Hematopoietic multipotent progenitor cell treated with erythropoietin and hydrocortisone succinate and interleukin-3 and kit ligand, for 15 days (in vitro differentiated cells): Measurements from ENCODE around the gene COL19A1.
A peak's percentile ranks its signal among the peaks of the same experiment; 100 is the strongest.
"Not testable (repeated sequence)": the region's sequence is repeated elsewhere in the genome, so short reads cannot be mapped to it uniquely, and the experiment has no call there.

Source experiments
- DNase-seq: peaks from one replicate; pipeline ENCODE4 v3.0.0-alpha.2; 2015; ENCODE audit warnings: low spot score

The COL19A1 gene

DNA sequence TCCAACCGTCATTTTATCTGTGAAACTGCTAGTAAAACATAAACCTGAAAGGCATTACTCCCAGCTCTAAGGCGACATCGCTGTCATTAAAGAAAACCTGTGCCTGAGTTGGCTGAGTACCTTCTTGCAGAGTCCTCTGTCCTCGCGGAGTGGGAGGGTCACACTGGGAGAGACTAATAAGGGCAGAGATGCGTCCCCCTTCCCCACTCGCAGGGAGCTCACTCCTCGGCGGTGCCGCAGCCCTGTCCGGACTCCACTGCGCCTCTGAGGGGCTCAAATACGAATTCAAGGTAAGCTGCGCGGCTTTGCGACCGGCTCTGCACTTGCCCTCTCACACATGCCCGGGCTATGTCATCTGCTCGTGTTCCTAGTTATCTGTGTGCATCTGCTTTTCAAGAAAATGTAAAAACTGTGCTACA, at the start of gene COL19A1:
Gene COL19A1 (plus strand): TSS at position 206 of the 419 bp plus-strand sequence. CDS start 13,012 bp downstream, outside the sequence.
- no peak for DNase-seq

DNA sequence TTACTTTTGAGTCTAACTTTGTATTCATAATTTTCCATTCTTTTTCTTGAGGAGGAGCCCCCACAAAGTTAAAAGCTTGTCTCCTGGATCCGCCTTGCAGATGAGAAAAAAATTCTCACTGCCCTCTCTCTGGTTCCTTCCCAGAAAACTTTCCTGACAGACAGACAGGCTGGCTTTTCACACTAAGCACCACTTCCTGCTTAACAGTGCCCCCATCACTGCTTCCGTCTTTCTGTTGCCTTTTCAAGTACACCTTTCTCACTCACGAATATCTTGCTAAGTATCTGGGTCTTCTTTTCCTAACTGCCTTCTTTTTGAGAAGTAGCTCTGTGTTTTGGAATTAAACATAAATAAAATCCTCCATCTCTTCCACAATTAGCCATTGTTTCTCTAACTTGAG, 49.8 kb upstream of the COL19A1 start:
- DNase-seq: no peak

DNA sequence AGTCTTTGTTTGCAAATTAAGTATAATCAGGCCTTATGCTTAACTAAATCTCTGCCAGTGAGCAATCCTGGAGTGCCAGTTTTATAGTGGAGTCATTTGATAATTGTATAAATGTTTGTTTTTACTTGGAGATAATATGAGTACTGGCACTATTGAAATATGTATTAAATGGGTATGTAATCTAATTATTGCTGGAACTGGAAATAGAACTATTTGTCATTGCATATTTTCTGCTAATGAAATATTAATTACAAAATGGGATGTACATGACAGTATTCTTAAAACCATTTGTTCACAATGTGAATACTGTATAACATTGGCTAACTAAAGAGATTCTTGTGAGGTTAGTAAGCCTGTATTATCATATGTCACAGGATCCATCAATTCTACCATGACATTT, 49.0 kb upstream of the COL19A1 start:
- no peak for DNase-seq

DNA sequence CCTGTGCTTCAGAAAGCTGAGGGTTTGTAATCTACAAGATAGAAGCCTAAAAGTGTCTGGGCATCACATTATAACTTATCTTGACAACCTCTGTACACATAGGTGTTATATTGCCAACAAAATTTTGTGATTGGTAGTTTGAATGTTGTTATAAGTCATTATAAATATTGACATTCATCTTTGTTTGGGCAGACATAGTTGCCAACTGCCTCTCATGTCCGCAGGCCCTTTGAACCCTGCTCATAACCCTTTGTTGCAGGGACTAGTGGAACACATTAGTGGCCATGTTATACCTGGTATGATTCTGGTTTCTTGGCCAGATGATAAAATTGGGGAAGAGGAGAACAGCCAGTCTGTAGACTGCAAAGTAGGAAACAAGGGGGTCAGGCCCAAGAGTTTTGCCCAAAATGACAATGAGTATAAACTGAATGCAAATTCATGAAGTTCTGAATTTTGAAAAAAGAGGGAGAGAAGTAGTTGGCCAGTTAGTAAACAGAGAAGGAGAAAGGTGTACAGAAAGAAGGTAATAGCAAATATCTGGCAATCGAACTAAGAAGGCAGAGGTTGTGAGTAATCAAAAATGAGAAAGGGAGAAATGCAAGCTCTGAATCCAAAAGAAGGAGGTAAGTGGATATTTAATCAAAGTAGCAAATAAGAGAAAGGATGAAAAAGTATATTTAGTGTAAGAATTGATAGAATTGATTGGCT, 48.0 kb upstream of the COL19A1 start:
- DNase-seq: no peak

DNA sequence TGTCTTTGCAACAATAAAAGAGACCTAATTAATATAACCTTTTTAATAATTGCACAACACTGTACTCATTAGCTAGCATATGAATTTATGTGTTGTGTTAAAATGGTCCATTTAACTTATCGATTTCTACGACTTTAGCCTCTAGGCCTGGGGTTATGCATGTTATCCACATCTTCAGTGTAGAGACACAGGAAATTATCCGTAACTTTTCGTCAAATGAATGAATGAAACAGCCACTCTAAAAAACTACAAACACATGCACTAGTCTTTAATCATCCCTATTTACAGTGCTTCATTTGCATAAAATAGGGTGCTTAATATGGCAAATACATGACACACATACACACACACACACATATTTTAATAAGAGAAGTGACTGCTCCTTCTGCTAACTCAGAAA, 47.2 kb upstream of the COL19A1 start:
- no peak for DNase-seq

DNA sequence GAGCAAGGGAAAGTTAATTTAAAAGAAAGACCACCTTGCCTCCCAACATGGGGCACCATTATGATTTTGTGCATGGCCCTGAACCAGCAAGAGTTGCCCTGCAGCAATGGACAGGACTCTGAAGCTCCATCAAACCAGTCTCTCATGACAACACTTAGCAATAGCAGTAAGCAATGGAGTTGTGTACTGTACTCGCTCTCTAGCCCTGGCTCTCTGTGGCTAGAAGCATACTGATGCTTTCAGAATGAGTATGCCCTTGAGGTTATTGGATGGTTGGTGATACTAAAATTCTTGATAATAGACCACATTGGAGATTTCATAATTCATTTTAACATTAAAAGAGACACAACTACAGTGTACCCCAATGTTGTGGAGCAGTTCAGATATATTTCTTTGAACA, 46.3 kb upstream of the COL19A1 start:
- DNase-seq: no peak

DNA sequence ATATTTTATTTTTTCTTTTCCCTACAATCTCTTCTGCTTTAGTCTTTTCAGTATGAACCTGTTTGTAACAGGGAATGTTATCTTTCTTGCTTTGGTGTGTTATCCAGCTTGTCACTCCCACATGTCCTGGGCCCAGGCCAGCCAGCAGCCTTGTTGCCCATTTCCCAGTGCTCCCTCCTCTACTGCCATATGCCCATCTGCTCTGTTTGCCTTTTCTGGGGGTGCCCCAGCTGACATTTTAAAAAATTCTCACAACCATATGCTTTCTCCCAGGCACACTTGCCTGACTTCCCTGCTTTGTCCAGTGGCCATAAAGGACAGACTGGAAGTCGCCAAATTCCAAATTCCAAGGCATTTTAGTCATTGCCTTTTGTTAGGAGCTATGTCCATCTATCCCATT, 45.9 kb upstream of the COL19A1 start:
- no peak for DNase-seq

DNA sequence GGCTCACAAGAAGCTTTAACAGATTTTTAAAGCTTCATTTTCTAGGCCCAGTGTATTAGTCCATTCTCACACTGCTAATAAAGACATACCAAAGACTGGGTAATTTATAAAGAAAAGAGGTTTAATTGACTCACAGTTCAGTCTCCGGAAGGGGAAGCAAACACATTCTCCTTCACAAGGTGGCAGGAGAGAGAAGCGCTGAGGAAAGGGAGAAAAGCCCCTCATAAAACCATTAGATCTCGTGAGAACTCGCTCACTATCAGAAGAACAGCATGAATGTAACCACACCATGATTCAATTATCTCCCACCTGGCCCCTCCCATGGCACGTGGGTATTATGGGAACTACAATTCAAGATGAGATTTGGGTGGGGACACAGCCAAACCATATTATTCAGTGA, 42.0 kb upstream of the COL19A1 start:
- DNase-seq: not testable (repeated sequence)

DNA sequence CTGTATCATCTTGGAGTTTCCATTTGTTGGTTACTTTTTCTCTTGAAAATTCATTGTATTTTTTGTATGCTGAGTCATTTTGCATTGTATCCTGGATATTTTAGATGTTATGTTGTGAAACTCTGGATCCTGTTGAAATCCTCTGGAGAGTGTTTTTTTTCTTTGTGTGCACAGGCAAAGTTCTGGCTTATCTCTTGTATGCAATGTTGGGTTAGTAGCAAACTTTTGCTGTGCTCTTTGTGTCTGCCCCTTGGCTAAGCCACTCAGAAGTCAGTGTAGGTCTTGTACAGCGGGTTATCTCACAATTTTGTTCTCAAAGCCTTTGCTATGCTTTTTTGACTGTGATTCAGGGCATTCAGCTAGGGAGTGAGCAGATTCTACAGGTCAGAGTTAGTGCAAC, 40.5 kb upstream of the COL19A1 start:
- DNase-seq: no peak

DNA sequence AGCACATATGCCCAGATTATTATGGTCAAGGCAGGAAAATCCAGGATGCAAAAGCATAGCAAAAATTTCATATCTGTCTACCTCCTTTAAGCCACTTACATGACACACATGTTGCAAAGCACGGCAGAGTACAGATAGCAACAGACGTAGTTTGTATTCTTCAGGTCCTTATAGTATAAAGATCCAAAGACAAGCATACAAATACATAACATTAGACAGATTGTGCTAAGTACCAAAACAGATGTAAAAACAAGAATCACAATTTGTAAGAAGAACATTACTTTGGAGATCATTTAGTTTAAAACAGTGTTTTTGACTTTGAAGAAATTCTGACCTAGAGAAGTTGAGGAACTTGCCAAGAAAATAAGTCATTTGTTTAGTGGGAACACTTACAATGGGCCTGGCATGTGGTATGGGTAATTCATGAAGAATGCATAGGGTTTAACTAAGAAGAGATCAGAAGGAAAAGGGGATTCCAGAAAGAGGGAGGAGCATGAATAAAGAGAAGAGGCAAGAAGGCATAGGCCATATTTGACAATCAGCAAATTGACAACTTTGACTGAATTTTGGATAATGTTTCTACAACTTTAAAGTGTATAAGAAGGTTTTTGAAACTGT, 39.0 kb upstream of the COL19A1 start:
- no peak for DNase-seq

DNA sequence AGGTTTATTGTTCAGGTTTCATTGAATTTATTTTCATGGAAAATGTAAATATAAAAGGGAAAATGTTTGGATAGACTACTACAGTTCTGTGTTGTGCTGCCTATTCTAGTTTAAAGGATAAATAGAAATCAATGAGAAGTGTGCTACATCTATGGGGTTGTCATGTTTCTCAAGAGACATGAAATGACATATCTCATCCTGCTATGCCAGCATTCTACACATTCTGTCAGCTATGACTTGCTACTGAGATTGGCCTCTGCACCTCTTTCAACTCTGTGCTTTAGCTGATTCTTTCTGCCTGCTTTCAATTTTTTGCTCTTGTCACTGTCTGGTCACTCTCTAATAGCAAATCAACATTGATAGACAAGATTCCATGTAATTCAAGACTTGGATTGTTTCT, 33.8 kb upstream of the COL19A1 start:
- DNase-seq: no peak

DNA sequence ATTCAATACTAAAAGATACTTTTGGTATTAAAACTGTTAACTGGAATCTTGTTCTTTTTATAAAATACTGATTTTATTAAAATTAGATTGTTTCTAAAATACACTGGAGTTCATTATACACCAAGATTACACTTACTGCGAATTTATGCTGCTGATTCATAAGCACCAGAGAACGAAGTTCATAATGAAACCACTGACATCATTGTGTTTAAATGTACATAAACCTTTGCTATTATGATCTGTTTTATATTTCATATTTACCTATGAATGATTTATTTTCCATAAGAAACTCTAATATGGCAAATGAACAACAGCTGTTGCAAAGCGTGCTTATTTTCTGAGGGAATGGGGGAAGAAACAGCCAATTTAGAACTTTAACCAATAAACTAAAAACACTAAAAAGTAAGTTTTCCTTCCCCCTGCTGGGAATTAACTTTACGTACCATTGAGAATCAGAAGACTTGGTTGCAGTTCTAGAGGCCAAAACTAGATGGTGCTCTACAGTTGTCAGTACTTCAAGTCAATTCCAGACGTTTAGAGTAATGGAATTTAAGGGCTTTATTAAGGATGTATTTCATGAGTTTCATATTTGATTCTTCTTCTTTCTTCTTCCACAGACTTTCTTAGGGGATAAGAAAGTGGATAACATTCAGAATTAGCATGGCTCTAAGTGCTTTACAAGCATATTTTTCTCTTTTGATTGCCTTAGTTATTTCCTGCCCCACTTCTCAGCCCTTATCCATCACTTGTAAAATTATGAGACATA, 30.8 kb upstream of the COL19A1 start:
- DNase-seq: peak; percentile 14

DNA sequence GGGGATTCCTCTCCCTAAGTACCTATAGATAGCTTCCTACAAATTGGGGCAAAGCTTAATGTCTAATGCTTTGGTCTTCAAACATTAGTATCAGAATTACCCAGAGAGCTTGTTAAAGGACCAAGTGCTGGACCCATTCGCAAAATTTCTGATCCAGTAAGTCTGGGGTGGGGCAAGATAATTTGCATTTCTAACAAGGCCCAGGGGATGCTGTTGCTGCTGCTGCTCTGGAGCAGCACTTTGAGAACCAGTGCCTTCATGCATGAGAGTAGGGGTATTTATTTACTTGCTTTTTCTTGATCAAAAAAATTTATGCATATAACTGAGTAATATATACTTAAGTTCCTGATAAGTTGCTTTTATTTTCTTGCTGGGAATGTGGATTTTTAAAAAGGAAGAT, 24.5 kb upstream of the COL19A1 start:
- DNase-seq: no peak

DNA sequence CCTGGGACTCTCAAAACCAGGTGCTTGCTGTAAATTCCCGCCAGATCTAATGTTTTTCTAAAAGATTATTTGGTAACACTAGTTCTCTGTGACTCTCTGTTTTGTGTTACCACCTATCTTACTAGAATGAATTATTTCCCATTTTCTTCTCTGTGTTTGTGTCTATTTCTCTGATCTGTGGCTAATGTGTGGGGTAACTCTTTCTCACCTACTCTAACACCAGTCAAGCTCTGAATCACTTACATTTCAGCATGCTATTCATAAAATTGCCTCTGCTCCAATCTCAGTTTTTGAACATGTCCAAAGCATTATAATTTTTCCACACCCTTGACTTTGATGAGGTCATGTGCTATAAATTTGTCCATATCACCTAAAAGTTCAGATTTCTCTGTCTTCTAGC, 23.2 kb upstream of the COL19A1 start:
- DNase-seq: no peak

DNA sequence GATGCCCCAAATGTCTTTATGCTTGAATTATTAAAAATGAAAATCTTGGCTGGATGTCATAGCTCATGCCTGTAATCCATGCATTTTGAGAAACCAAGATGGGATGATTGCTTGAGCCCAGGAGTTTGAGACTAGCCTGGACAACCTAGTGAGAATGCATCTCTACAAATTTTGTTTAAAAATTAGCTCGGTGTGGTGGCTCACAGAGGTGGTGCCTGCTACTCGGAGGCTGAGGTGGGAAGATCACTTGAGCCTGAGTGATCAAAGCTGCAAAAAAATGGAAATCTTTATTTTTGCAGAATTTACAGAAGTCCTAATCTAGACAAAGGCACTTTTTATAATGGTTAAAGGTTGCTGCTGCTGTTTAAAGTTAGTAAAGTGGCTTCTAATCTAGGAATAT, 20.0 kb upstream of the COL19A1 start:
- DNase-seq: no peak

DNA sequence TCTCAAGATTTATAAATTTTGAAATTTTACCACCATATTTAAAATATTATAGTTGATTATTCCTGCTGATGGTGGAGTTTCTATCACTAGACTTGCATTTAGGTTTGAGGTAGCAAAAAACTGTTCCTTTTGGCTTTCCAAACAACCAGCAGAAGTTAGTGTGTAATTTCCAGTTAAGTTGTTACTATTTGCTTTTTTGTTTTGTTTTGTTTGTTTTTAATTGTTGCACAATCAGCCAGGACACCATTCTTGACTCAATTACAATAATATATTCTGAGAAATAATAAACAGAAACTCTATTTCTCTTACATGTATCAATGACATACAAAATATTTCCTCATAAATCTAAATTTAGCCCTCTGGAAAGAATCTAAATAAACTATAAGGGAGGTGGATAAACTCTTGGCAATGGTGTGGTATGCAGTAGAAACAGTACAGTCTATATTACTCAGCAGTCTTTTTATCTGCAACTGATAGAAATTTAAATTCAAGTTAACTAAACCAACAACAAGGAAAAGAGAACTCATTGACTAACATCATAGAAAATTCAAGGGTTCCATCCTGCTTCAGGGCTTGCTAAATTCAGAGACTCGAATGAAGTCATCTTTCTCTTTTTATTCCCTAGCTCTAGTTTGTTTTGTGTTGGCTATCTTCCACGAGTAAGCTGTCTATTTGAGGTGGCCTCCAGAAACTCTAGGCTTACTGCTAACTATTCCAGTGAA, 19.4 kb upstream of the COL19A1 start:
- no peak for DNase-seq

DNA sequence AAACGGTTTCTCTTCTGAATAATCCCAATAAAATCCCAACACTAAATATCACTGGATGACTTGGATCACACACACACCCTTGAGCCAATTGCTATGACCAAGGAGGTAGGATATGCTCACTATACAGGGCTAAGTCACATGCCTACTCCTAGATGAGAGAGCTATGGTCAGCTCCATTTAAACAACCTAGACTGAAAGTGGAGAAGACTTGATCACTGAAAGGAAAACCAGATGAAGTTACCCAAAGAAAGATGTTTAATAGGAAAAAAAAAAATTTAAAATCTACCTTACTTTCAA, 18.9 kb upstream of the COL19A1 start:
- no peak for DNase-seq

DNA sequence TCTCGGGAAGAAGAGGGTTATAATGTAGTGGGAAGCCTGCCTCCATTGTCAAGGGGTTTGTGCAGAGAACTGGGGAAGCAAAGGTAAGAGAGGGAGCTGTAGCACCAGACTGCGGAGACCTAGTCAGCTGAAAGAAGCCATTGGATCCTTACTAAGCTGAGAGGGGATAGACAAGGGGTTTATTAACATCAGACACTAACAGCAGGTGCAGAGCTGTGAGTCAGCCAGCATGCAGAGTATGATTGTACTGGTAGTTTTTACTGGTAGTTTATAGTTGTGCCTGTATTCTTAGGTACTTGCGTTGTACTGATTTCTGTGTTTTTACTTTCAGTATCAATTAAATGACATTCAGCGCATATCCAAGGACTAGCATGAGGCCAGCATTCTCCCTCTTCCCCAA, 17.8 kb upstream of the COL19A1 start:
- no peak for DNase-seq

DNA sequence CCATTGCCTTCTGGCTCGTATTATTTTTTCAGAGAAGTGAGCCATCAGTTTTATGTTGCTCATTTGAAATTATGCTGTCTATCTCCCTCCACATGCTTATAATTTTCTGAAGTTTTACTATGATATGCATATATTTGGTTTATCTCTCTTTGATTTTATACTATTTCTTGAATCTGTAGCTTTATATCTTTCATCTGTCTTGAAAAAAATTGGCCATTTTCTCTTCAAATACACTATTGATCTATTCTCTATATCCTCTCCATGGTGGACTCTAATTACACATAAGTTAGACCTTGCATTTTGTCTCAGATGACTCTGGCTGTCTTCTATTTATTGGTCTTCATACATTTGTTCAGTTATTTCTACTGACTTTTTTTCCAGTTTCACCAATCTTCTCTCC, 13.7 kb upstream of the COL19A1 start:
- no peak for DNase-seq

DNA sequence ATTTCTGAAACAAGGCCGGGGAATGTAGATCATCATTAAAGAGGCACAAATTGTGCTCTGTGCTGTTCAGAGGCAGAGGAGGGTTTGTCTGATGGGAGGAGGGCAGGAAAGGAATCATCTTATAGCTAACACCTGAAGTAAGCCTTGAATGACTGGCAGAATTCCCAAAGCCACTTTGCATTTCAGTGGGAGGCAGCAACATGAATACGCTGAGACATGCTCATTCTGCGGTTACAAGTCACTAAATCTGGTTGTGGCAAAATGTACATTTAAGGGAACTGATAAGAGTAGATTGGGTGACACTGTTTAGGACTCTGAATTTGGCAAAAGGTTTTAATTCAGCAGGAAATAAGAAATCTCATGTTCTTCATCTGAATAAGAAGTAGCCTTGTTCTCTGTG, 4.4 kb upstream of the COL19A1 start:
- DNase-seq: no peak

DNA sequence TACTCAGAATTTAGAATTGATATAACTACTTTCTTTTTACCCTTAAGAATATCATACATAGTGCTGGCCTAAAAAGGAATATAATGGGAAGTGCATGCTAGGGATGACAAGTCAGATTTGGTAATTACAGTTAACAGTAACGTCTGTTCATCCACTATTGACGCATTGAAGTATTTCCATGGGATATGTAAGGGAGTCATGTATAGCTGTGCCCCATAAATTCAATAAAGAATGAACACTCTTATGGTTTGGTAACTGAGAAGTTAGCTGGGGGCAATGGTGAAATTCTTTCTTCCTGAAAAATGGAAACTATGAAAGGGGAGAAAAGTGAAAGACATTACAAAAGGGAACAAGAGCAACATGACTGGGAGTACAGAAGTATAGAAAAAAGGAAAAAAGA, 2.6 kb upstream of the COL19A1 start:
- DNase-seq: no peak

DNA sequence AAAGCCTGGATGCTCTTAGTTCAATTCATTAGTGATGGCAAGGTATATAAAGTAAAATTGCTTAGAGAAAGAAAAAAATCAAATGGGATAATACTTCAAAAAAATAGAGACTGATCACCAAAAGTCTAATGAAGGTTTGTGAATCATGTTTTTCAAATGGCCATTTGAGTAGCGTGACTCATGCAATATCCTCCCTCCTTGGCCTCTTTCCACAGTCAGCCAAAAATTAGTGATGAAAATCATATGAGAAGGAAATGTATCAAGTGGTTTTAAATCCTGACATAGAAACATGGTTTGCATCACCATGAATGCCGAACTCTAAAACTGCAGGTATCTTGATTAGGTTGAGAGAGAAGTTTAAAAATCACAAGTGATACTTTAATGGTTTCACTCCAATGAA, 1.2 kb upstream of the COL19A1 start:
- no peak for DNase-seq
